Heart right ventricle (tissue), 16 donors: ENCODE measurements around the gene RIPPLY1. TPM values are rescaled to one million over a fixed set of nuclear protein-coding genes. Genes with fewer than 3 reads are reported as not detected.

Experiments used
- ATAC-seq, 8 donors: fragments of 200-7000 bp; cut with Tn5 transposase; one replicate each; pipeline ENCODE4 v1.9.1; 2020; ENCODE audit warnings: mild to moderate bottlenecking in 8 of 8, moderate library complexity in 8 of 8, moderate number of reproducible peaks in 1 of 8
- DNase-seq, 2 donors: peaks; one replicate each; pipeline ENCODE4 v3.0.0-alpha.2; 2020
- H3K27ac ChIP-seq, 10 donors: fragments of 200-600 bp; sonication (generic) in 2 of 10; one replicate each; pipeline versions ENCODE4 v1.5.0 to v1.8.0; 2020 to 2022; ENCODE audit warnings: mild to moderate bottlenecking in 3 of 10
- H3K27me3 ChIP-seq, 7 donors: fragments of 200-600 bp; one replicate each; pipeline ENCODE4 v1.8.0; 2021 to 2022; ENCODE audit warnings: mild to moderate bottlenecking in 2 of 7
- H3K36me3 ChIP-seq, 9 donors: fragments of 200-600 bp; sonication (generic) in 1 of 9; one replicate each; pipeline versions ENCODE4 v1.5.0 to v1.8.0; 2020 to 2022; ENCODE audit warnings: mild to moderate bottlenecking in 2 of 9
- H3K4me1 ChIP-seq, 9 donors: fragments of 200-600 bp; sonication (generic) in 1 of 9; one replicate each; pipeline versions ENCODE4 v1.5.0 to v1.8.0; 2020 to 2022; ENCODE audit warnings: mild to moderate bottlenecking in 4 of 9
- H3K4me3 ChIP-seq, 10 donors: fragments of 200-600 bp; sonication (generic) in 2 of 10; one replicate each; pipeline versions ENCODE4 v1.5.0 to v1.8.0; 2020 to 2022; ENCODE audit warnings: mild to moderate bottlenecking in 7 of 10, moderate library complexity in 2 of 10
- H3K9me3 ChIP-seq, 11 donors: fragments of 200-600 bp in 10 of 11; sonication (generic) in 2 of 11; one replicate each; pipeline versions ENCODE4 v1.5.0 to v1.8.0; 2013 to 2022; ENCODE audit warnings: mild to moderate bottlenecking in 2 of 11, control low read depth in 1 of 11, moderate library complexity in 1 of 11
- WGBS, 2 donors: extraction: QIAGEN DNeasy Blood & Tissue Kit; methylation state at CpG; one replicate each; pipeline ENCODE4 v1.1.7; 2013; ENCODE audit warnings: inconsistent platforms in 1 of 2; 5-methylcytosine and 5-hydroxymethylcytosine counted together
- intact Hi-C, 10 donors: fragments of 100-400 bp; cut with DNase I; formaldehyde crosslinking; loops; one replicate each; pipeline versions ENCODE4 v1.11.1 to v1.14.2; 2022
- polyA plus RNA-seq, 2 donors: library from polyadenylated mRNA; stranded (reverse); fragments of 200-250 nt; gene quantifications; one replicate each; pipeline ENCODE4 v1.2.3, GENCODE V29; 2013
- total RNA-seq, 10 donors: library from RNA; stranded (reverse); fragmentation: NEBNext Ultra II Directional in 3 of 10; extraction: Animal tissue kit (Norgen Biotek cat#: 25700) in 3 of 10; gene quantifications; one replicate each; pipeline versions ENCODE4 v1.2.1 to v1.2.4, GENCODE V29; 2021 to 2023
- TF ChIP-seq, protein P1 (sequence below), 9 donors: fragments of 200-600 bp; sonication (generic) in 2 of 9; IDR thresholded peaks; one replicate each; pipeline versions ENCODE4 v1.5.0 to v1.8.0; 2021 to 2022; ENCODE audit warnings: antibody characterized with exemption in 9 of 9, mild to moderate bottlenecking in 5 of 9, moderate library complexity in 1 of 9
- donor health status: Arrhythmogenic right ventricular cardiomyopathy.
- donor health status: ischemic (EF 13 %, LVEDD 7.1; RV severe dilation, severe dysfunction).
- donor health status: healthy with polysubstance abuse.
- donor health status: DM: no; HTN: yes; CAD: no.
- donor health status: DM: no; HTN: no; CAD: no.
- donor health status: ischemic (EF 25% LVEDD 6.9; RV normal size, moderate dysfunction).
- donor health status: ischemic (EF 25% LVEDD 5.7; RV mildly dilated, moderate dysfunction).
- donor health status: healthy.
- donor health status: DM: yes; HTN: yes; CAD: no.
- donor health status: Ischemic cardiomyopathy.
- donor health status: ischemic (EF 35%, LVEDD 5.7; RV mildly dilated, moderate dysfunction).
- donor health status: nonischemic (EF 11% LVEDD 7.7; RV severe dilation, severe dysfunction).
- donor health status: DM: yes; HTN: yes; CAD: no.
- donor health status: PGD.
- donor health status: ischemic (EF 29% LVEDD 5.4; RV normal size, mild dysfunction).
- donor health status: nonischemic (EF 23%, LVEDD 6.1; RV moderate dilation, normal function).

Gene RIPPLY1
- total and polyA plus RNA-seq, 12 donors: 0.07 TPM; not detected in 11

DNA sequence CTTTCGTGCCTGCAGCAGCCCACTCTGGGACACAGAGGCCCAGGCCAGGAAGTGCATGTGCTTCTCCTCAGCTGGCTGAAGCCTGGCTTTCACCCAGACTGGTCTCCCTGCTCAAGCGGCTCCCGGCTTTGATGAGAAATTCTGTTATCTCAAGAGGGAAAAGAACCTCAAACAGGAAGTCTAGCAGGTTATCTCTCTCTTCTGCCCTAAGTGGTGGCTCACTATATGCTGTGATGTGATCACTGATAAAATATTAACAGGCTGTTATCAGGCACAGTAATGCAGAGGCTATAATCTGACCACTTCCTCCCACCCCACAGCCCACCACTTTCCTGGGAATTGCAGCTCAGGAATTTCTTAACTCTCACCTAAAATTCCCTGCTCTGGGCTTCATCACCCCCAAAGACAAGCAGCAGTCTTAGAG is 30.4 kb upstream of the RIPPLY1 start:
- Histone ChIP-seq H3K27me3 (peaks cover 0 to 17% (median 0%) of the 10 kb centered on the region in 7 donors), H3K4me3 (no peak overlapping the region), H3K27ac (no peak overlapping the region), H3K9me3 (no peaks in the 10 kb centered on the region), H3K36me3 (peaks cover 0 to 3% (median 0%) of the 10 kb centered on the region in 9 donors), H3K4me1 (peaks cover 0 to 10% (median 0%) of the 10 kb centered on the region in 9 donors)
- 6 to 8% methylated on average over 3 of the region's 3 CpGs for WGBS, 2 donors
- intact Hi-C loops: no loop called here
- ATAC-seq (peak in 6 of 8 donors; percentile 29 to 73 (median 49)), DNase-seq (peak in 1 of 2 donors; percentile 6)
- TF ChIP-seq, protein P1, sequence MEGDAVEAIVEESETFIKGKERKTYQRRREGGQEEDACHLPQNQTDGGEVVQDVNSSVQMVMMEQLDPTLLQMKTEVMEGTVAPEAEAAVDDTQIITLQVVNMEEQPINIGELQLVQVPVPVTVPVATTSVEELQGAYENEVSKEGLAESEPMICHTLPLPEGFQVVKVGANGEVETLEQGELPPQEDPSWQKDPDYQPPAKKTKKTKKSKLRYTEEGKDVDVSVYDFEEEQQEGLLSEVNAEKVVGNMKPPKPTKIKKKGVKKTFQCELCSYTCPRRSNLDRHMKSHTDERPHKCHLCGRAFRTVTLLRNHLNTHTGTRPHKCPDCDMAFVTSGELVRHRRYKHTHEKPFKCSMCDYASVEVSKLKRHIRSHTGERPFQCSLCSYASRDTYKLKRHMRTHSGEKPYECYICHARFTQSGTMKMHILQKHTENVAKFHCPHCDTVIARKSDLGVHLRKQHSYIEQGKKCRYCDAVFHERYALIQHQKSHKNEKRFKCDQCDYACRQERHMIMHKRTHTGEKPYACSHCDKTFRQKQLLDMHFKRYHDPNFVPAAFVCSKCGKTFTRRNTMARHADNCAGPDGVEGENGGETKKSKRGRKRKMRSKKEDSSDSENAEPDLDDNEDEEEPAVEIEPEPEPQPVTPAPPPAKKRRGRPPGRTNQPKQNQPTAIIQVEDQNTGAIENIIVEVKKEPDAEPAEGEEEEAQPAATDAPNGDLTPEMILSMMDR (IDR thresholded peaks at IDR 0.05): no peak

DNA sequence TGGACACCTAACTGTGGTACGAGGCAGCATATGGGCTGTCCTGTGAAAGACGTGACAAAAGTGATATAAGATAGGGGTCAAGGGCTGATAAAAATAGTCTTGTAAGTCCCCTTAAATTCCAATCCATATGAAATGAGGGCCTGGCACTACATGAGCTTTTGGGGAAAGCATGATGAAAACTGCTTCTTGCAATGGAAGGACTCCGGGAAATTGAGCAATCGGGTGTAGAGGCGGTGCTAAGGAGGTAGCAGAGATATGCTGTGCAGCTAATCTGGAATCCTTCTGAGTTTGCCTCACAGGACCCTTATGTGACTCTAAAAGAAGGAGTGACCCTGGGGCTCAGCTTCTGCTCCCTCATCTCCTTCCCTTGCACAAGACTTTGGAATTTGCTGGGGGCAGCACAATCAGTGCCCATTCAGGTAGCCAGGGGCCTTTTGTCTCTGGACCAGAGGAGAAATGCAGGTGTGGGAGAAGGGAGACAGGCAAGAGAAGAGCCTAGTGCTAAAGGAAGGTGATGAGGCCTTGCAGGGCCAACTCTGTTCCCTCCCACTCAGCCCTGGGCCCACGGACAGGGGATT is 29.9 kb upstream of the RIPPLY1 start:
- Histone ChIP-seq H3K4me3 (no peak overlapping the region), H3K27me3 (peaks cover 0 to 17% (median 0%) of the 10 kb centered on the region in 7 donors), H3K4me1 (peaks cover 0 to 10% (median 0%) of the 10 kb centered on the region in 9 donors), H3K27ac (no peak overlapping the region), H3K9me3 (no peaks in the 10 kb centered on the region), H3K36me3 (peaks cover 0 to 3% (median 0%) of the 10 kb centered on the region in 9 donors)
- TF ChIP-seq, protein P1 (IDR thresholded peaks at IDR 0.05): no peak
- ATAC-seq (peak in 2 of 8 donors; percentile 46 to 67), DNase-seq (no peak)
- intact Hi-C loops: no loop called here
- 56 to 58% methylated on average over 6 of the region's 6 CpGs for WGBS, 2 donors

- no peak overlapping the region for H3K27ac ChIP-seq
- no peaks in the 10 kb centered on the region for H3K36me3 ChIP-seq
- WGBS, 2 donors: 75 to 78% methylated on average over 4 of the region's 4 CpGs
- DNase-seq (no peak), ATAC-seq (peak in 5 of 8 donors; percentile 22 to 75 (median 53))
- H3K4me1 ChIP-seq: peaks cover 0 to 10% (median 0%) of the 10 kb centered on the region in 9 donors
- no peaks in the 10 kb centered on the region for H3K9me3 ChIP-seq
- intact Hi-C loops: no loop called here
- TF ChIP-seq, protein P1 (IDR thresholded peaks at IDR 0.05): no peak
- peaks cover 0 to 17% (median 0%) of the 10 kb centered on the region in 7 donors for H3K27me3 ChIP-seq
- no peak overlapping the region for H3K4me3 ChIP-seq
These were observed 29.4 kb upstream of the RIPPLY1 start for GRCh38 chrX:106932492-106932923.

DNA sequence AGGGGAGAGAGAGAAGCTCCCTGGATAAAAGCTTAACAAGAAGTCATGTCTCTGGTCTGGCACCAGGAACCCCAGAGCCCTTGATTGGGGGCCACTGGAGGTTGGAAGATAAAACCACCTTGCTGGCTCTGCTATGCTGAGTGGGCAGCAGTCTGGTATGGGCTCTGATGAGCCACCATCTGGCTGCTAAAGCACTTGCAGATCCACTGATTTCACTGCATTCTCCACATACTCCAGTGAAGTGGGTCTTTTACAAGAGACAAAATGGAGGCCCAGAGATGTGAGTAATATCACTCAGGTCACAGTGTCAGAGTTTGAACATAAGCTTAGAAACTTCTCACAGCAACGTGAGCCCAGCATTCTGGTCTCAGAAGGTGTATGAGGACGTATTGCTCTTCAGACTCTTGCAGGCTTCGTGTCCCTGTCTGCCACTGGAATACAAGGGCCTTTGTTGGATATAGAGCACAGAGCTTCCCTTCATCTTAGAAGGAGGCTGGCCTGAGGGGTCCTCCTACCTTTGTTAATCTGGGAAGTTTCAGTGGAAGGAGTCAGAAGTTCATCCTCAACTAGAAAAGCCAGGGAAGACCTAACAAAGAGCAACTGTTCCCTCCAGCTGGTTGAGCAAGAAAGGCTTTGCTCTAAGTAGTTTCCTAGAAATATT is 28.8 kb upstream of the RIPPLY1 start:
- Histone ChIP-seq H3K27ac (no peak overlapping the region), H3K4me1 (peaks cover 0 to 10% (median 0%) of the 10 kb centered on the region in 9 donors), H3K4me3 (no peak overlapping the region), H3K36me3 (no peaks in the 10 kb centered on the region), H3K9me3 (no peaks in the 10 kb centered on the region), H3K27me3 (peaks cover 0 to 17% (median 0%) of the 10 kb centered on the region in 7 donors)
- TF ChIP-seq, protein P1 (IDR thresholded peaks at IDR 0.05): no peak
- DNase-seq (no peak), ATAC-seq (no peak)
- intact Hi-C loops: no loop called here
- 85 to 94% methylated on average over 3 of the region's 3 CpGs for WGBS, 2 donors
